BJ (cell line): ENCODE results near the gene DZIP1L. TPM values are rescaled to one million over a fixed set of nuclear protein-coding genes. Genes with fewer than 3 reads are reported as not detected.
"Not testable (repeated sequence)": the region's sequence is repeated elsewhere in the genome, so short reads cannot be mapped to it uniquely, and the experiment has no call there.

Experiments
- CTCF ChIA-PET: fragments of 350-600 bp; formaldehyde crosslinking; extraction: SDS; loops from one replicate; lab custom pipeline; 2021; ENCODE audit warnings: antibody characterized with exemption, inconsistent platforms; lab: Yijun Ruan, JAX
- POLR2A ChIA-PET: fragments of 300-600 bp; sonication (Branson Sonifier 250); formaldehyde crosslinking; extraction: SDS; loops from one replicate; lab custom pipeline; 2021; ENCODE audit warnings: antibody characterized with exemption; lab: Charles Lee
- DNase-seq: peaks from one replicate; pipeline ENCODE4 v3.0.0-alpha.2; 2011; ENCODE audit warnings: low read depth
- H3K27me3 ChIP-seq: 2 replicates; pipeline ENCODE4 v1.6.0; 2011; ENCODE audit warnings: low read length; ENCODE audit not compliant: control insufficient read depth, insufficient read depth
- H3K36me3 ChIP-seq: 2 replicates; pipeline ENCODE4 v1.5.1; 2011; ENCODE audit warnings: low read length; ENCODE audit not compliant: control insufficient read depth, insufficient read depth
- H3K4me3 ChIP-seq: 2 replicates; pipeline ENCODE4 v1.5.1; 2011; ENCODE audit warnings: low read depth, mild to moderate bottlenecking, control low read depth, low read length
- polyA plus RNA-seq: library from polyadenylated mRNA; depleted of rRNA; stranded (reverse); fragments of >200 nt; gene quantifications from 2 replicates; pipeline ENCODE4 v1.2.3, GENCODE V29; 2011
- TF ChIP-seq, protein P1 (sequence below): IDR thresholded peaks from 2 replicates; pipeline ENCODE4 v1.5.1; 2011; ENCODE audit warnings: low read depth, mild to moderate bottlenecking, control low read depth, inconsistent platforms, low read length, moderate library complexity; ENCODE audit not compliant: insufficient read depth

Gene DZIP1L
- polyA plus RNA-seq, 1 experiment = 12.7 TPM

DNA sequence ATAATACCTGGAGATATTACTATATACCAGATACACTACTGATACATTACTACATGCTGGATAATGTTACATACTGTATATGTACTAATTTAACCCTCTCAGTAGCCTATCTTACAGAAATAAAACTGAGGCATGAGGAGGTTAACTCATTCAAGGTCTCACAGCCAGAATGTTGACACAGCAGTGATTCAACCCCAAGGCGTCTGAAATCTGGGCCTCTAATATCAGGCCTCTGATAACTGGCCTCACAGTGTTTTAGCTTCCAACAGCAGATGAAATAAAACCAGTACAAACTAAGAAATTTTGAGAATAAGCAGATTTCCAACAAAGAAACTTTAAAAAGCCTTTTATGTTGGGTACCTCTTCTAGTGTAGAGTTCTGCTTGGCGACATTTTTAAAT is 23.4 kb downstream of the DZIP1L start:
- Histone ChIP-seq H3K27me3 (no peaks in the 10 kb centered on the region), H3K4me3 (no peak overlapping the region), H3K36me3 (peaks cover 13% of the 10 kb centered on the region)
- DNase-seq = no peak
- TF ChIP-seq, protein P1, sequence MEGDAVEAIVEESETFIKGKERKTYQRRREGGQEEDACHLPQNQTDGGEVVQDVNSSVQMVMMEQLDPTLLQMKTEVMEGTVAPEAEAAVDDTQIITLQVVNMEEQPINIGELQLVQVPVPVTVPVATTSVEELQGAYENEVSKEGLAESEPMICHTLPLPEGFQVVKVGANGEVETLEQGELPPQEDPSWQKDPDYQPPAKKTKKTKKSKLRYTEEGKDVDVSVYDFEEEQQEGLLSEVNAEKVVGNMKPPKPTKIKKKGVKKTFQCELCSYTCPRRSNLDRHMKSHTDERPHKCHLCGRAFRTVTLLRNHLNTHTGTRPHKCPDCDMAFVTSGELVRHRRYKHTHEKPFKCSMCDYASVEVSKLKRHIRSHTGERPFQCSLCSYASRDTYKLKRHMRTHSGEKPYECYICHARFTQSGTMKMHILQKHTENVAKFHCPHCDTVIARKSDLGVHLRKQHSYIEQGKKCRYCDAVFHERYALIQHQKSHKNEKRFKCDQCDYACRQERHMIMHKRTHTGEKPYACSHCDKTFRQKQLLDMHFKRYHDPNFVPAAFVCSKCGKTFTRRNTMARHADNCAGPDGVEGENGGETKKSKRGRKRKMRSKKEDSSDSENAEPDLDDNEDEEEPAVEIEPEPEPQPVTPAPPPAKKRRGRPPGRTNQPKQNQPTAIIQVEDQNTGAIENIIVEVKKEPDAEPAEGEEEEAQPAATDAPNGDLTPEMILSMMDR = no peak
- CTCF ChIA-PET = interaction anchor here (0.8 to 2.6 kb wide), 3 partner anchors 10 to 27 kb away, joined by 4 to 14 read pairs (median 5); no protein-coding TSS in a partner anchor
- POLR2A ChIA-PET = no interaction called here

DNA sequence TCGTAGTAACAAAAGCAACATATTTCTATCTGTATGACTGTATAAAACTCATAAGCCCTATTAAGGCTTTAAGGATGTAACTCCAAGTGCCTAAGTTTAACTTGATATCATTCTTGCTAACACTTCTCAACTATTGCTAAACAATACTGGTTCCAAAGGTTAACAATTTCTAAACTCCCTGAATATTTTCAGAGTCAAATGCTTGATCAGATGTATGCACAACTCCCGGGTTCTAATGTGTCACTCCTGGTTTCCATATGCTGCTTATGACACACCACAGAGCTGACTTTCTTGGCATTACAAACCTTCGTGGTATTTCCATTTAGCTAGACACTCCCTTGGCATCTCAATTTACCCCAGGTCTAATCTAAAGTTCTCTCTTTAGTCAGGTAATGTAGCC is 26.3 kb downstream of the DZIP1L start:
- ChIA-PET POLR2A (interaction anchor here (0.6 kb wide), 1 partner anchor 26 kb away, joined by 5 read pairs; the partner anchor contains the start of gene DZIP1L), CTCF (interaction anchor here (1.2 to 1.8 kb wide), 3 partner anchors 19 to 29 kb away, joined by 3 to 4 read pairs (median 3); no protein-coding TSS in a partner anchor)
- TF ChIP-seq, protein P1 = no peak
- Histone ChIP-seq H3K27me3 (no peaks in the 10 kb centered on the region), H3K4me3 (no peak overlapping the region), H3K36me3 (peaks cover 16% of the 10 kb centered on the region)
- DNase-seq = no peak

DNA sequence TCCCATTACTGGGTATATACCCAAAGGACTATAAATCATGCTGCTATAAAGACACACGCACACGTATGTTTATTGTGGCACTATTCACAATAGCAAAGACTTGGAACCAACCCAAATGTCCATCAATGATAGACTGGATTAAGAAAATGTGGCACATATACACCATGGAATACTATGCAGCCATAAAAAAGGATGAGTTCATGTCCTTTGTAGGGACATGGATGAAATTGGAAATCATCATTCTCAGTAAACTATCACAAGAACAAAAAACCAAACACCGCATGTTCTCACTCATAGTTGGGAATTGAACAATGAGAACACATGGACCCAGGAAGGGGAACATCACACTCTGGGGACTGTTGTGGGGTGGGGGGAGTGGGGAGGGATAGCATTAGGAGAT is 29.7 kb downstream of the DZIP1L start:
- POLR2A ChIA-PET = not testable (repeated sequence)

DNA sequence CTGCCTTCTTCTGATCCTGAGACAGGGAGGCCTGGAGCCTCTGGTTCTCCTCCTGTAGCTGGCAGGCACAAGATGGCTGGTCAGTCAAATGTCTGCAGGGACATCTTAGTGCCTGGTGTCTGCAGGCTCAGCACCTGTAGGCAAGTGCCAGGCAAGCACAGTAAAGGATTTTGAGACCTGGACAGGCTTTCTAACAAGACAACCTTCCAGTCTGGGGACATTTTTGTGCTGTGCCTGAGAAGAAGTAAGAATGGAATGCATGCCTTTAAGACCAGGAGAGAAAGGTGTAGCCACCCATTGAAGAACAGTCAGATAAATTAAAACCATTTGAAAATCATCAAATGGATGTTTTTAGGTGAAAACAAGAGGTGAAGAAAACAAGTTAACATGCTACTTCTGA is 31.2 kb downstream of the DZIP1L start:
- peaks cover 15% of the 10 kb centered on the region for H3K36me3 ChIP-seq
- ChIA-PET CTCF (interaction anchor here (0.6 to 1.2 kb wide), 2 partner anchors 15 to 89 kb away, joined by 3 to 4 read pairs; no protein-coding TSS in a partner anchor), POLR2A (no interaction called here)
- TF ChIP-seq, protein P1 = no peak
- H3K4me3 ChIP-seq = no peak overlapping the region
- no peaks in the 10 kb centered on the region for H3K27me3 ChIP-seq
- DNase-seq = no peak

More for the DNA sequence above, 29.7 kb downstream of the DZIP1L start:
- H3K36me3 ChIP-seq = peaks cover 18% of the 10 kb centered on the region
- H3K27me3 ChIP-seq, H3K4me3 ChIP-seq, DNase-seq, CTCF ChIA-PET: not testable (repeated sequence)

DNA sequence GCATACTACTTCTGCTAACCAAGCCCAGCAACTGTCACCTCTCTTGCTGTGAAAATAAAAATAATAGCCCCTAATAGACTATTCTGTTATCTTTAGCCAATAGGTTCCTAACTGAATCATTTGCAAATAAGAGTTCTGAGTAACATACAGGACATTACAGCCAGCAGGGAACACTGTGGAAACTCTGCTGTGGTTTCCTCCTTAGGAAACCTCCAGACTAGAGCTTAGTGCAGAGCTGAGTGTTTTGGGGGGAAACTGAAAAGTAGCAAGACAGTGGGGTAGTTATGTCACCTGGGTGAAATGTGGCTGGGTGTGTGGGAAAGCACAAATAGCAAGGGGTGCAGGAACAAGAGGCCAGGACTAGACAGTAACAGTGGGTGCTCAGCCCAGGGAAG is 32.4 kb downstream of the DZIP1L start:
- Histone ChIP-seq H3K4me3 (no peak overlapping the region), H3K36me3 (peaks cover 12% of the 10 kb centered on the region), H3K27me3 (no peaks in the 10 kb centered on the region)
- DNase-seq = no peak
- ChIA-PET CTCF (interaction anchor here (0.5 to 4.6 kb wide), 9 partner anchors 12 to 341 kb away, joined by 3 to 30 read pairs (median 3); partner anchors contain the start of genes DZIP1L and MRAS), POLR2A (interaction anchor here (1.7 kb wide), 1 partner anchor 33 kb away, joined by 4 read pairs; the partner anchor contains the start of gene DZIP1L)
- TF ChIP-seq, protein P1 = no peak
